SK-N-SH treated with all-trans-retinoic acid at 6 μM for 48 hours (cell line): Measurements from ENCODE around the gene PCDHB6.
"Not testable (repeated sequence)": the region's sequence is repeated elsewhere in the genome, so short reads cannot be mapped to it uniquely, and the experiment has no call there.

Experiments used
- TF ChIP-seq, protein P1 (sequence below): fragments of 250-450 bp; sonication (Bioruptor Pico); IDR thresholded peaks from 2 replicates; pipeline ENCODE4 v1.8.0; 2021; ENCODE audit warnings: low read depth, mild to moderate bottlenecking, moderate library complexity, borderline replicate concordance
- TF ChIP-seq, protein P2 (sequence below): fragments of 250-450 bp; sonication (Bioruptor Pico); IDR thresholded peaks from 2 replicates; pipeline ENCODE4 v1.5.1; 2020; ENCODE audit warnings: low read depth, mild to moderate bottlenecking, moderate library complexity

DNA sequence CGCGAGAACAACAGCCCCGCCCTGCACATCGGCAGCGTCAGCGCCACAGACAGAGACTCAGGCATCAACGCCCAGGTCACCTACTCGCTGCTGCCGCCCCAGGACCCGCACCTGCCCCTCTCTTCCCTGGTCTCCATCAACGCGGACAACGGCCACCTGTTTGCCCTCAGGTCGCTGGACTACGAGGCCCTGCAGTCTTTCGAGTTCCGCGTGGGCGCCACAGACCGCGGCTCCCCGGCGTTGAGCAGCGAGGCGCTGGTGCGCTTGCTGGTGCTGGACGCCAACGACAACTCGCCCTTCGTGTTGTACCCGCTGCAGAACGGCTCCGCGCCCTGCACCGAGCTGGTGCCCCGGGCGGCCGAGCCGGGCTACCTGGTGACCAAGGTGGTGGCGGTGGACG lies 1.8 kb downstream of the PCDHB6 start:
- TF ChIP-seq, protein P1, sequence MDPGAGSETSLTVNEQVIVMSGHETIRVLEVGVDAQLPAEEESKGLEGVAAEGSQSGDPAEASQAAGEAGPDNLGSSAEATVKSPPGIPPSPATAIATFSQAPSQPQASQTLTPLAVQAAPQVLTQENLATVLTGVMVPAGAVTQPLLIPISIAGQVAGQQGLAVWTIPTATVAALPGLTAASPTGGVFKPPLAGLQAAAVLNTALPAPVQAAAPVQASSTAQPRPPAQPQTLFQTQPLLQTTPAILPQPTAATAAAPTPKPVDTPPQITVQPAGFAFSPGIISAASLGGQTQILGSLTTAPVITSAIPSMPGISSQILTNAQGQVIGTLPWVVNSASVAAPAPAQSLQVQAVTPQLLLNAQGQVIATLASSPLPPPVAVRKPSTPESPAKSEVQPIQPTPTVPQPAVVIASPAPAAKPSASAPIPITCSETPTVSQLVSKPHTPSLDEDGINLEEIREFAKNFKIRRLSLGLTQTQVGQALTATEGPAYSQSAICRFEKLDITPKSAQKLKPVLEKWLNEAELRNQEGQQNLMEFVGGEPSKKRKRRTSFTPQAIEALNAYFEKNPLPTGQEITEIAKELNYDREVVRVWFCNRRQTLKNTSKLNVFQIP (CRISPR knock-in tag), result not testable (repeated sequence)
- TF ChIP-seq, protein P2, sequence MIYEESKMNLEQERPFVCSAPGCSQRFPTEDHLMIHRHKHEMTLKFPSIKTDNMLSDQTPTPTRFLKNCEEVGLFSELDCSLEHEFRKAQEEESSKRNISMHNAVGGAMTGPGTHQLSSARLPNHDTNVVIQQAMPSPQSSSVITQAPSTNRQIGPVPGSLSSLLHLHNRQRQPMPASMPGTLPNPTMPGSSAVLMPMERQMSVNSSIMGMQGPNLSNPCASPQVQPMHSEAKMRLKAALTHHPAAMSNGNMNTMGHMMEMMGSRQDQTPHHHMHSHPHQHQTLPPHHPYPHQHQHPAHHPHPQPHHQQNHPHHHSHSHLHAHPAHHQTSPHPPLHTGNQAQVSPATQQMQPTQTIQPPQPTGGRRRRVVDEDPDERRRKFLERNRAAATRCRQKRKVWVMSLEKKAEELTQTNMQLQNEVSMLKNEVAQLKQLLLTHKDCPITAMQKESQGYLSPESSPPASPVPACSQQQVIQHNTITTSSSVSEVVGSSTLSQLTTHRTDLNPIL (CRISPR knock-in tag), result not testable (repeated sequence)
